GM11168 (cell line): ENCODE results near the gene TMC6.
"Not testable (repeated sequence)": the region's sequence is repeated elsewhere in the genome, so short reads cannot be mapped to it uniquely, and the experiment has no call there.

Experiments used
- in situ Hi-C: fragments of 300-500 bp; cut with MboI; formaldehyde crosslinking; loops from one replicate; pipeline ENCODE4 v1.12.0; 2022; ENCODE audit warnings: low sequenced_read_pairs; ENCODE audit not compliant: unreplicated experiment

TMC6 gene

GRCh38 chr17:78159575-78160158 lies 31.1 kb upstream of the TMC6 start:
- in situ Hi-C loops: no loop called here

GRCh38 chr17:78154903-78155811 lies 26.6 kb upstream of the TMC6 start:
- in situ Hi-C loops: no loop called here

- in situ Hi-C loops: no loop called here
Observed at GRCh38 chr17:78151514-78152008, 23.0 kb upstream of the TMC6 start.

GRCh38 chr17:78148286-78149016 lies 19.9 kb upstream of the TMC6 start:
- in situ Hi-C loops: no loop called here

GRCh38 chr17:78147315-78147998 lies 18.9 kb upstream of the TMC6 start:
- in situ Hi-C loops: no loop called here

- in situ Hi-C loops: no loop called here
Observed at GRCh38 chr17:78146881-78147280, 18.3 kb upstream of the TMC6 start.

GRCh38 chr17:78146471-78146869 lies 17.9 kb upstream of the TMC6 start:
- in situ Hi-C loops: no loop called here

- in situ Hi-C loops: no loop called here
Observed at GRCh38 chr17:78144736-78145641, 16.4 kb upstream of the TMC6 start.

- in situ Hi-C loops: no loop called here
Observed at GRCh38 chr17:78144147-78144719, 15.7 kb upstream of the TMC6 start.

- in situ Hi-C loops: no loop called here
Observed at GRCh38 chr17:78143214-78144146, 14.9 kb upstream of the TMC6 start.

GRCh38 chr17:78142119-78142861 lies 13.7 kb upstream of the TMC6 start:
- in situ Hi-C loops: no loop called here

- in situ Hi-C loops: no loop called here
Observed at GRCh38 chr17:78141437-78142118, 13.0 kb upstream of the TMC6 start.

- in situ Hi-C loops: no loop called here
Observed at GRCh38 chr17:78140169-78141051, 11.9 kb upstream of the TMC6 start.

- in situ Hi-C loops: not testable (repeated sequence)
Observed at GRCh38 chr17:78139861-78140168, 11.3 kb upstream of the TMC6 start.

GRCh38 chr17:78138204-78139060 lies 9.9 kb upstream of the TMC6 start:
- in situ Hi-C loops: no loop called here
